ENCODE measurements around the gene ELL3. TPM values are rescaled to one million over a fixed set of nuclear protein-coding genes. Genes with fewer than 3 reads are reported as not detected.
"Not testable (repeated sequence)": the region's sequence is repeated elsewhere in the genome, so short reads cannot be mapped to it uniquely, and the experiment has no call there.

Gene ELL3
- total RNA-seq, 1 donor from 2014 or later = 1.9 TPM

GRCh38 chr15:43728053-43728725 is 48.6 kb downstream of the ELL3 start:
- DNase-seq (ENCODE audit: low read depth in 2 of 2) = not testable (repeated sequence)

DNA sequence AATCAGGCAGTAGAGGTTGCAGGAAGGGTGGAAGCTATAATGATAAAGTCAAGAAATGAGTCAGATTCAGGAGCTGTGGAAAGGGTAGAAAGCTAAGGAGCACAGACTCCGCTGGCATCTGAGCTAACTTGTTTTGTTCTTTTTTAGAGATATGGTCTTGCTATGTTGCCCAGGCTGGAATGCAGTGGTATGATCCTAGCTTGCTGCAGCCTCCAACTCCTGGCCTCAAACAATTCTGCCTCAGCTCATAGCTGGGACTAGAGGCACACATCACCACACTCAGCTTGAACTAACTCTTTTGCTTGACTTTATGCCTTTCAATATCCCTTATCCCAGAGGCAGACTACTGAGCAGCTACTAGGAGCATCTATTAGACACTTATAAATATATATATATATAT is 50.5 kb downstream of the ELL3 start:
- not testable (repeated sequence) for DNase-seq (ENCODE audit: low read depth in 2 of 2)

DNA sequence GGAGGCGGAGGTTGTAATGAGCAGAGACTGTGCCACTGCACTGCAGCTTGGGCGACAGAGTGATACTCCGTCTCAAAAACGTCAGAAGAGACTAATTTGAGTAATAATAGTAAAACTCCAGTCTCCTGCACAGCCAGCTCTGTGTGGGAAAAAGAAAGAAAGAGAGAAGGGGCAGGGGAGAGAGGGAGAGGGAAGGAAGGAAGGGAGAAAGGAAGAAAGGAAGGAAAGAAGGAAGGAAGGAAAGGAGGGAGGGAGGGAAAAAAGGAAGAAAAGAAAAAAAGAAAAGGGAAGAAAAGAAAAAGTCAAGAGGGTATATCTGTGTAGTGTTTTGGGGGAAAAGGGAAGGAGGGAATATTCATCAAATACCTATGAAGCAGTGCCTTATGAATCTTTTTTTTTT is 53.6 kb downstream of the ELL3 start:
- no peak for DNase-seq (ENCODE audit: low read depth in 2 of 2)

Other genes starting within 250 kb of the ELL3 start
- gene PPIP5K1, start 186.8 kb downstream of the ELL3 start, total RNA-seq = 11.6 and 23.8 TPM in 2 replicates
- not detected in 2 replicates for gene CKMT1B, start 182.9 kb downstream of the ELL3 start, total RNA-seq
- 0.13 TPM in 1 of 2 replicates, not detected in the other for gene STRC, start 158.2 kb downstream of the ELL3 start, total RNA-seq
- 0.13 and 0.63 TPM in 2 replicates for gene CATSPER2, start 128.1 kb downstream of the ELL3 start, total RNA-seq
- gene CKMT1A, start 83.1 kb downstream of the ELL3 start, total RNA-seq = not detected in 2 replicates
- gene PDIA3, start 30.5 kb downstream of the ELL3 start, total RNA-seq = 114 and 146 TPM in 2 replicates
- gene SERF2, start 15.4 kb upstream of the ELL3 start, total RNA-seq = 228 and 384 TPM in 2 replicates
- gene SERINC4, start 23.3 kb upstream of the ELL3 start, total RNA-seq = not detected in 2 replicates
- 3.2 and 4.7 TPM in 2 replicates for gene HYPK, start 23.6 kb upstream of the ELL3 start, total RNA-seq
- gene MFAP1, start 47.7 kb upstream of the ELL3 start, total RNA-seq = 15.9 and 20.7 TPM in 2 replicates
- gene WDR76, start 50.0 kb upstream of the ELL3 start, total RNA-seq = 6.6 and 10.5 TPM in 2 replicates

Measured in dermis microvascular lymphatic vessel endothelial cell (primary cell).